ENCODE results near the gene MEA1.
A peak's percentile ranks its signal among the peaks of the same experiment; 100 is the strongest.
"Not testable (repeated sequence)": the region's sequence is repeated elsewhere in the genome, so short reads cannot be mapped to it uniquely, and the experiment has no call there.

Gene MEA1

GRCh38 chr6:43013843-43014433 lies at the start of gene MEA1, which contains the start of gene KLHDC3:
Gene MEA1, minus strand, starts transcription at chr6:43013946. Its CDS starts 133 bp downstream, at chr6:43013813.
Gene KLHDC3, plus strand, starts transcription at chr6:43014249. Its CDS starts 2,944 bp downstream, at chr6:43017193.
- DNase-seq: peak; percentile 99 to 100

DNA sequence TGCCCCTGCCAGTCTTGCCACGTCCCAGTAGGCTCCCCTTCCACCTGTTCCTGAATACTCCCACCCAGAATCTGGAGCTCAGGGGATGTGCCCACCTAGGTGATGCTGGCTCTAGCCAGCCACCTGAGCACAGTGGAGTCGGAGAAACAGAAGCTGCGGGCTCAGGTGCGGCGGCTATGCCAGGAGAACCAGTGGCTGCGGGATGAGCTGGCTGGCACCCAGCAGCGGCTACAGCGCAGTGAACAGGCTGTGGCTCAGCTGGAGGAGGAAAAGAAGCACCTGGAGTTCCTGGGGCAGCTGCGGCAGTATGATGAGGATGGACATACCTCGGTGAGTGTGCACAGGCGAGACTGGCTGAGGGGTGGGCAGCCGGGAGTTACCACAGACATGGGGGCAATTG lies 49.1 kb upstream of the MEA1 start:
- no peak for DNase-seq

DNA sequence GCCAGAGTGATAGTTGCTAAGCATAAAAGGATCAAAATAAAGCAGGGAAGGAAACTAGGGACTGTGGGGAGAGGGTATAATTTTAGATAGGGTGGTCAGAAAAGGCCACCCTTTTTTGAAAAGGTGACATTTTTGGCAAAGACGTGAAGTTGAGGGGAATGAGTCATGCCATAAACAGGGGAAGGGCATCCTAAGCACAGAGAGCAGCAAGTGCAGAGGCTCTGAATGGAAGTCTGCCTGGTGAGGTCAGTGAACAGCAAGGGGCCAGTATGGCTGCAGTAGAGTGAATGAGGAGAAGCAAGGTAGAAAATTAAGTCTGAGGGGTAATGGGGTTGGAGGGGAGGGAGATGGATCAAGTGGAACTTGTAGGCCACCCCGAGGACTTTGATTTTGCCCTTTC lies 48.1 kb upstream of the MEA1 start:
- DNase-seq: no peak

- no peak for DNase-seq
Observed at GRCh38 chr6:43060755-43061633, 47.2 kb upstream of the MEA1 start.

DNA sequence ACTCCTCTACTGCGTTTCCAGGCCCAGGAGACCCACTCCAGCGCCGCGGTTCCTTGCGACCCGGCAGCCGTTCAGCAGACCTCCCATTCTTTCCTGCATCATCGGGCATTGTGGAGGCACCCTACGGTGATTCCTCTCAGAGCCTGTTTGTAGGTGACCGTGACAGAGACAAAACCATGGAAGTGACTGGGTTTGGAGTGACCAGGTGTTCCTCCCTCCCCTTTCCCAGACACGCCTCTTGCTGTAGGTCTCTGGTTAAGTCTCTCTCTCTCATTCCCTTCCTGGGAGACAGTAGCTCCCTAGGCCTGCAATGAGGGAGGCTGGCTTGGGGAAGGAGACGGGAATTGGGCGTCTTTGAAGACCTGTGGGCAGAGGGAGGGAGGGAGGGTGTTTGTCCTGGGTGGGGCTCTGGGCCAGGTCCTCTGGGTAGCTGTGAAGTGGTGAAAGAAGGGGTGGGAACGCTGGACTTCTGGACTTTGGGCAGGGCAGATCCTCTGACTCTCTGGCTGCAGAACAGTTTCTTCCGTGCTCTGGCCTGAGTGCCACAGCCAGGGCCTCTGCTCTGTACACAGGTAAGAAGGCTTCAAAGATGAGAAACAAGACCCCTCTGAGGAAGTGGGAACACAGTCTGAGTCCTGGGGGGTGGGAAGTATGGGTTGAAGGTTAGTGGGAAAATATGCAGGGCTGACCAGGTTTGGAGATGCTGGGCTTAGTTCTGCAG lies 46.4 kb upstream of the MEA1 start:
- no peak for DNase-seq

DNA sequence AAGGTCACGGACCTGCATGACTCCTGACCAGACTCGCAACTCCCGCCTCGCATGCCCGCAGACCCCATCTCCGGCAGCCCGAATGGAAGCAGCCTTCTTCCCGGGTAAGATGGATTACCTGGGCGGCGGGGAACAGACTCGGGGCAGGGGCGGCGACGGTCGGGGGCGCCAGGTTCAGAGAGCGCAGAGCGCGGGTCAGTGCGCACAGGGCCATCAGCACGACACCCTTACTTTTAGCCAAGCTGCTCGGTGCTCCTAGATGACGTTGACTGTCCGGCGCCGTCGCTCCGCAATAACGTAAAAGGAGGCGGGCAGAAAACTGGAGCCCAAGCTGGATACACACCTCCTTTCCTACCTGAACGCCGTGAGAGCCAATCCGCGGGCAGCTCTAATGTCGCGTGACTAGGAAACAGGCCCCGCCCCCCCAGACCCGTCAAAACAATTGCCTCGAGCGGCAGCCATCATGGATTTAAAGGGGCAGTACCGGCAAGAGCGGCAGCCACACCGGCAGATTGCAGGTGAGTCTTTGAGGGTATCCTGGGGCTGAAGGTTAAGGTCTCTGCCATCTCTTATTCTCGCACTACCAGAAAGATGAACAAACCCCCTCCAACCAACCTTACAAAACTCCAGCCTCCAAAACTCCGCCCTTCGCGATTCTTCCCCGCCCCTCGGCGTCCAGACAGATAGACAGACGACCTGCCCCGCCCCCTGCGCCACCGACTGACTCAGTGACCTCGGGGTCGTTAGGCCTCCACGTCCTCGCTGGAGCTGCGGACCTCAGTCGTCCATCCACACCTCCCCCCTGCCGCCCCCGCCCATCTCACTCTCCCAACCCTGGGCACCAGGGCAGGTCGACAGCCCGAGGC lies 45.7 kb upstream of the MEA1 start, which contains the start of the genes KLC4 and MRPL2:
Gene KLC4 (plus strand): TSS at position 464 of the 866 bp plus-strand sequence. CDS start 1,705 bp downstream, outside the sequence.
Gene MRPL2 (minus strand): TSS at position 267 of the 866 bp plus-strand sequence. CDS start 53 bp downstream, at position 214.
- peak; percentile 98 to 99 for DNase-seq

- peak in 1 of 2 donors; percentile 10 for DNase-seq
Observed at GRCh38 chr6:43058531-43058930, 44.8 kb upstream of the MEA1 start.

- DNase-seq: no peak
Observed at GRCh38 chr6:43055966-43056365, 42.2 kb upstream of the MEA1 start.

GRCh38 chr6:43054206-43054943 lies 40.6 kb upstream of the MEA1 start:
- no peak for DNase-seq

GRCh38 chr6:43053545-43054205 lies 39.9 kb upstream of the MEA1 start, which contains the start of gene CUL7:
Gene CUL7, minus strand, starts transcription at chr6:43053851. Its CDS starts 1,063 bp downstream, at chr6:43052788.
- DNase-seq: peak; percentile 89

DNA sequence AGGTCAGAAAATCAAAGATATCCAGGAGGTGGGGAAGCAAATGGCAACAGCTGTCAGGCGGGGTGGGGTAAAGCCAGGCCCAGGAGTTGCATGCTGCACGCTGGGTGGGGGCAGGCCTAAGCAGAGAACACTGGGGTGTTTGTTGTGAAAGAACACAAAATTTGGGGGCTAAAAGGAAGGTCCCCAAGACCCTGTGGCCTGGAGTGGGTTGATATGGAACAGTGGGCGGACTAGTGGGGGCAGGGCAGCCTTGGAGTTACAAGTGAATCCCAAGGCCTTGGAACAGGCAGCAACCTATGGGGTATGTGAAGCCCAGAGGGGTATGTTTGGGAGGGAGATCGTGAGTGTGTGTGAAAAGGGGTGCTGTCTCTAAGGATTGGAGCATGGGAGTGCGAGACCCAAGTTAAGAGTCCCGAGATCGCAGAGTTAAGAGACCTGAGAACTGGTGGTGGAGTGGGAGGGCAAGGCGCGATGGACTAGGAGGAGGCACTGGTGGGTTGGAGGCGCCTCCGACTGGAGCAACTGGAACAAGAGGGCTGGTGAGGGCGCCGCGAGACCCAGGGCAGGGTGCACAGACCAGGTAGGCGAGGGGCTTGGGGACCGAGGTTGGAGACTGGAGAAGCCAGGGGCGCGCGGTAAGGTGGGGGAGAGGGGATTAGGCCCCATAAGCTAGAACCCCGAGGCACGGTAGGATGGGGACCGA lies 39.2 kb upstream of the MEA1 start:
- no peak for DNase-seq

DNA sequence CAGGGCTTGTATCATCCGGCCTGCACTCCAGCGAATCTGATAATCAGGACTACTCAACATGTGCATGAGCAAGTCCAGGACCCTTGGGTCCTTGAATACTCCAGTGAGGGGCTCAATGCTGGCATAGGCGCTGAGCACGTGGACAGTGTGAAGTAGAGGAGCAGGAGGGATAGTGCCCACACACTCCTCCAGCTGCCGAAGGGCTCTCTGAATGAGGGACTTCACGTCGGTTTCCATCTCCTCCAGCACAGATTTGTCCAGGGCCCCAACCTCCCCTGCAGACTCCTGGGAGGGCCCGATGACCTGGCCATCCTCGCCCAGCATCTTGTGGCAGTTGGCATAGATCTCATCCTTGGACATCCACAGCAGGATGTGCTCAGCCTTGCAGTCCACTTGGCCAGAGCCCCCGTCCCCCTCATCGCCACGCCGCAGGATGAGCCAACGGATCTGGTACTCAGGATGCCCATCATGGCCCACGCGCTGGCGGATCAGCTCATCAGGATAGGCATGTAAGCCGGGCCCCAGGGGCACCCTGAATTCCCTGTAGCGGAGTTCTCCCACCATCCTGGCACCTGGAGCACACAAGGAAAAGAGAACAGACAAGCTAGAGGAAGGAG lies 38.6 kb upstream of the MEA1 start:
- no peak for DNase-seq

GRCh38 chr6:43050981-43051380 lies 37.2 kb upstream of the MEA1 start:
- no peak for DNase-seq

DNA sequence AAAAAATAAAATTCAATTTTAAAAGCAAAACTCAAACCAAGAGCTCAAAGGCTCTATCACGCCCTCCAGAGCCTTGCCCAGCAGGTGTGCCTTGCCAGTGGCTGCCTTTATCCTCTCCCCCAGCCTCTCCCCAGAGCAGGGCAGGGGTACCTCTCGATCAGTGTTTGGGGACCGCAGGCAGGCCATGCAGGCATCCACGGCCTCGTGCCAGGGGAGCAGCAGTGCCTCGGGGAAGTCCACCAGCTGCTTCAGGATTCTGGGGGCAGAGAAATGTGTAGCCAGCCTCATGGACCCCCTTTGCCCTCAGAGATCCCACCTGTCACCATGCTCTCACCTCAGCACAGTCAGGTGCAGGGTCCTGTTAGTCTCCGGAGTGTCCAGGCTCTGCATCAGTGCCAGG lies 34.3 kb upstream of the MEA1 start:
- no peak for DNase-seq

DNA sequence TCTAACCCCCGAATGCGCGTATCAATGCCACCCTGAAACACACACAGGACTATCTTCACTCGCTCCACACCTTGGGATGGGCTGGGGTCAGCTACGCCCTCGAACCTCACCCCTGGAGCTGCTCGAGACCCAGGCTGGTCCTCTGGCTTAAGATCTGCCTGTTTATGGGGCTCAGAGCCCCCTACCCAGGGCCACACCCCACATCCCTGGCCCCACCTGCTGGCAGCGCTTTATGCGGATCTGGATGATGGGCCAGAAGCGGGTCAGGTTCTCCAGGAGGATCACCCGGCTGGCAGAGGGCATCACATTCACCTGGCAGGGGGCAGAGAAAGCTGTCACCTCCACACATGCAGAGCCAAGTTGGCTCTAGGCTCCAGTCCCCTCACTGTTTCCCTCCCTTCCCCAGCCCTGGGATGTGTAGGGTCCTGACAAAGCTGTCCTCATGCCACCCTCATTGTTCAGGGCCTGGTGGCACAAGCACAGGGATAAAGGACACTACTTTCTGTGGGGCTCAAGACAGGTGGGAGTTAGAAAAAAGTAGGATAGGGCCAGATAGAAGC lies 31.7 kb upstream of the MEA1 start:
- no peak for DNase-seq

DNA sequence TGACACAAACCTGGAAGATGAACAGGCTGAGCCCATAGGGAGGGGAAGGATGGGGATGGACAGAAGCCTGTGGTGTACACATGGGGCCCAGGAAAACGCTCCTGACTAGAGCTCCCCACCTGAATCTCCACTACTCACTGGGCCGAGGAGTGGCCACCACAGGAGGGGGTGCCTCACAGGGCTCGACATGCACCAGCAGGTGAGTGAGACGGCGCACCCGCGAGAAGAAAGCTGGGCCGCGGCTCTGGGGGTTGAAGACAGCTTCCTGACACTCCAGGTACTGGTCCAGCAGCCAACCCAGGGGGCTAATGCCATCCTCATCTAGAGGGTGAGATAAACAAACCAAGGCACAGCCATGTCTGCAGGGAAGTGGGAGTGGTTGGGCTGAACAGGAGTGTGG lies 29.6 kb upstream of the MEA1 start:
- DNase-seq: no peak

DNA sequence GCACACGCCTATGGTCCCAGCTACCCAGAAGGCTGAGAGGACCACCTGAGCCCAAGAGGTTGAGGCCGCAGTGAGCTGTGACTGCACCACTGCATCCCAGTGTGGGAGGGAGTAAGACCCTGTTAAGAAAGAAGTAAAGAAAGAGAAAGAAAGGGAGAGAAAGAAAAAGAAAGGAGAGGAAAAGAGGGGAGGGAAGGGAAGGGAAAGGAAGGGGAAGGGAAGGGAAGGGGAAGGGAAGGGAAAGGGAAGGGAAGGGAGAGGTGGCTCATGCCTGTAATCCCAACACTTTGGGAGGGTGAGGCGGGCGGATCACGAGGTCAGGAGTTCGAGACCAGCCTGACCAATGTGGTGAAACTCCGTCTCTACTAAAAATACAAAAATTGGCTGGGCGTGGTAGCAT lies 27.7 kb upstream of the MEA1 start:
- DNase-seq: not testable (repeated sequence)

DNA sequence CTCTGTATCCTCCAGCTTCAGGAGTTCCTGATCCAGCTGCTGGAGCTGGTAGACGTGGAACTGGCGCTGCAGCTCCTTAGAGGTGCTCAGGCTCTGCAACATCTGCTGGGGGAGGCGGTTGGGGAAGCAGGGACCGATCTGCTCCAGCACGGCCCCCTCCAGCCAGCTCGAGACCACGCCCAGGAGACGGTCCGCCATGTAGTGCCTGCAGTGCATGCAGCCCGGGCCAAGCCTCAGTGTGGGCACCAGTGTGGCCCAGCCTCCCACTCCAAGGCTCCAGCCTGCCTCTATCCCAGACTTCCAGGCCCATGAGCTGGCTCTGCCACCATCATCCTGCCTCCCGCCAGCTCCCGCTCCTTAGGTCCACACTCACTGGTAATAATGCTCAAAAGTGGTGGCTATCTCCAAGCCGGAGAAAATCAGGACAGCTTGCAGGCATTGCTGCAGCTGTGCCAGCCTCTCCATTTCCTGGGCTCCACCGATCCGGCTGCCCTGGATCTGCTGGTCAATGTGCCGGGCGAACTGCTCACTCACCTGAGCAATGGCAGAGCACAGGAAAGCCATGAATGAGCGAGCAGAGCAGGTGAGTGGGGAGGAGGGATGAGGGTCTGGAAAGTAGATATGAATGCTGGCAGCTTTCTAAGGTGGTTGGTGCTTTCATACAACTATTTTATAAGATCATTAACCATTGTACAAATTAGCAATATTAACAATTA lies 27.0 kb upstream of the MEA1 start:
- DNase-seq: no peak

GRCh38 chr6:43038727-43039126 lies 25.0 kb upstream of the MEA1 start:
- DNase-seq: no peak
